WTC11 (cell line): ENCODE data around the gene GRAP.
"Not testable (repeated sequence)": the region's sequence is repeated elsewhere in the genome, so short reads cannot be mapped to it uniquely, and the experiment has no call there.

Experiments
- KAT7 ChIP-seq: sonication (generic); formaldehyde crosslinking; IDR thresholded peaks from 2 replicates; pipeline ENCODE4 v1.8.1; 2023; ENCODE audit warnings: missing genetic modification reagents, mild to moderate bottlenecking, borderline replicate concordance
- SP1 ChIP-seq: sonication (generic); formaldehyde crosslinking; conservative IDR thresholded peaks from 2 replicates; pipeline ENCODE4 v1.8.1; 2022; ENCODE audit warnings: missing genetic modification reagents
- USF1 ChIP-seq: sonication (generic); formaldehyde crosslinking; IDR thresholded peaks from 2 replicates; pipeline ENCODE4 v1.8.0; 2022; ENCODE audit warnings: mild to moderate bottlenecking, missing genetic modification reagents
- TF ChIP-seq, protein P1 (sequence below): fragments of 200-600 bp; IDR thresholded peaks from 2 replicates; pipeline ENCODE4 v1.8.0; 2022; ENCODE audit warnings: antibody characterized with exemption

GRCh38 chr17:19032377-19032988, 14.3 kb downstream of the GRAP start:
- not testable (repeated sequence) for TF ChIP-seq KAT7 (CRISPR knock-in tag); SP1; USF1 (CRISPR knock-in tag)
- TF ChIP-seq, protein P1, sequence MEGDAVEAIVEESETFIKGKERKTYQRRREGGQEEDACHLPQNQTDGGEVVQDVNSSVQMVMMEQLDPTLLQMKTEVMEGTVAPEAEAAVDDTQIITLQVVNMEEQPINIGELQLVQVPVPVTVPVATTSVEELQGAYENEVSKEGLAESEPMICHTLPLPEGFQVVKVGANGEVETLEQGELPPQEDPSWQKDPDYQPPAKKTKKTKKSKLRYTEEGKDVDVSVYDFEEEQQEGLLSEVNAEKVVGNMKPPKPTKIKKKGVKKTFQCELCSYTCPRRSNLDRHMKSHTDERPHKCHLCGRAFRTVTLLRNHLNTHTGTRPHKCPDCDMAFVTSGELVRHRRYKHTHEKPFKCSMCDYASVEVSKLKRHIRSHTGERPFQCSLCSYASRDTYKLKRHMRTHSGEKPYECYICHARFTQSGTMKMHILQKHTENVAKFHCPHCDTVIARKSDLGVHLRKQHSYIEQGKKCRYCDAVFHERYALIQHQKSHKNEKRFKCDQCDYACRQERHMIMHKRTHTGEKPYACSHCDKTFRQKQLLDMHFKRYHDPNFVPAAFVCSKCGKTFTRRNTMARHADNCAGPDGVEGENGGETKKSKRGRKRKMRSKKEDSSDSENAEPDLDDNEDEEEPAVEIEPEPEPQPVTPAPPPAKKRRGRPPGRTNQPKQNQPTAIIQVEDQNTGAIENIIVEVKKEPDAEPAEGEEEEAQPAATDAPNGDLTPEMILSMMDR = not testable (repeated sequence)
